ENCODE results near the gene ZNF207. TPM values are rescaled to one million over a fixed set of nuclear protein-coding genes. Genes with fewer than 3 reads are reported as not detected.
"Not testable (repeated sequence)": the region's sequence is repeated elsewhere in the genome, so short reads cannot be mapped to it uniquely, and the experiment has no call there.

The ZNF207 gene
- total and polyA plus RNA-seq, 5 experiments from 2014 or later: 120 to 287 (median 137) TPM

- H3K27ac Mint-ChIP-seq: peak overlapping the region in 7 of 10 donors; percentile 3 to 84 (median 72)
Observed at GRCh38 chr17:32398946-32399345, 49.0 kb downstream of the ZNF207 start.

GRCh38 chr17:32410085-32410484 lies 60.1 kb downstream of the ZNF207 start:
- ATAC-seq, H3K27me3 Mint-ChIP-seq, H3K4me1 Mint-ChIP-seq, DNase-seq, H3K4me3 Mint-ChIP-seq, POLR2A ChIA-PET, H3K27ac Mint-ChIP-seq, H3K9me3 Mint-ChIP-seq: not testable (repeated sequence)
- H3K36me3 Mint-ChIP-seq: peaks cover 0 to 31% (median 5%) of the 10 kb centered on the region in 3 donors

More at GRCh38 chr17:32398946-32399345, 49.0 kb downstream of the ZNF207 start:
- Mint-ChIP-seq H3K27me3 (no peaks in the 10 kb centered on the region), H3K36me3 (peaks cover 0 to 4% (median 4%) of the 10 kb centered on the region in 3 donors), H3K9me3 (no peaks in the 10 kb centered on the region), H3K4me3 (peak overlapping the region in 1 of 10 donors; percentile 39), H3K4me1 (peaks cover 8 to 22% (median 10%) of the 10 kb centered on the region in 4 donors)
- POLR2A ChIA-PET: interaction anchor here (0.7 kb wide), 1 partner anchor 497 kb away, joined by 3 read pairs; the partner anchor contains the start of gene UTP6
- no peak for DNase-seq
- ATAC-seq: no peak

GRCh38 chr17:32426894-32427293 lies 76.9 kb downstream of the ZNF207 start:
- Mint-ChIP-seq H3K9me3 (peaks cover 0 to 25% (median 10%) of the 10 kb centered on the region in 9 donors), H3K27ac (no peak overlapping the region), H3K36me3 (peaks cover 10 to 17% (median 17%) of the 10 kb centered on the region in 3 donors), H3K4me1 (no peaks in the 10 kb centered on the region), H3K27me3 (no peaks in the 10 kb centered on the region), H3K4me3 (no peak overlapping the region)
- POLR2A ChIA-PET: no interaction called here
- no peak for ATAC-seq
- DNase-seq: no peak

GRCh38 chr17:32429598-32429997 lies 79.6 kb downstream of the ZNF207 start:
- H3K27ac Mint-ChIP-seq: no peak overlapping the region
- POLR2A ChIA-PET: no interaction called here
- H3K4me3 Mint-ChIP-seq: no peak overlapping the region
- ATAC-seq: no peak
- no peak for DNase-seq
- H3K9me3 Mint-ChIP-seq: peaks cover 0 to 25% (median 10%) of the 10 kb centered on the region in 9 donors
- peaks cover 10 to 17% (median 17%) of the 10 kb centered on the region in 3 donors for H3K36me3 Mint-ChIP-seq
- H3K4me1 Mint-ChIP-seq: no peaks in the 10 kb centered on the region
- no peaks in the 10 kb centered on the region for H3K27me3 Mint-ChIP-seq

Small RNA genes lying within 50 kb of the gene (microRNA-seq; reads per million reads assigned to microRNA genes)
- gene MIR632 (ENCODE audit: borderline microRNAs expressed): not detected

Other genes with a start within 250 kb of the ZNF207 start
- 10 to 100 TPM; 32.2 to 35.6 TPM for gene RHOT1, start 207.7 kb upstream of the ZNF207 start, total RNA-seq
- 10 to 100 TPM; 17.8 to 26.7 (median 24.7) TPM for gene RHOT1, start 207.7 kb upstream of the ZNF207 start, polyA plus RNA-seq
- gene RHBDL3, start 84.3 kb upstream of the ZNF207 start, total RNA-seq: not detected
- gene RHBDL3, start 84.3 kb upstream of the ZNF207 start, polyA plus RNA-seq: not detected
- gene C17orf75, start 8.0 kb upstream of the ZNF207 start, total RNA-seq: 10 to 100 TPM; 25.6 to 28.0 TPM
- 10 to 100 TPM in 1 of 3 donors, 1 to 10 TPM in 2; 8.4 to 12.3 (median 9.8) TPM for gene C17orf75, start 8.0 kb upstream of the ZNF207 start, polyA plus RNA-seq
- gene PSMD11, start 94.4 kb downstream of the ZNF207 start, total RNA-seq: 10 to 100 TPM; 64.9 to 72.2 TPM
- gene PSMD11, start 94.4 kb downstream of the ZNF207 start, polyA plus RNA-seq: 100 to 1,000 TPM; 102 to 122 (median 112) TPM
- gene CDK5R1, start 136.8 kb downstream of the ZNF207 start, total RNA-seq: 10 to 100 TPM; 17.6 to 17.8 TPM
- gene CDK5R1, start 136.8 kb downstream of the ZNF207 start, polyA plus RNA-seq: 10 to 100 TPM in 1 of 3 donors, 1 to 10 TPM in 2; 5.9 to 12.0 (median 9.6) TPM

All from naive thymus-derived CD8-positive, alpha-beta T cell (primary cell).